ENCODE measurements around the gene KCNIP3.
A peak's percentile ranks its signal among the peaks of the same experiment; 100 is the strongest.

Gene KCNIP3

GRCh38 chr2:95296880-95297487, at the start of gene KCNIP3:
Gene KCNIP3, plus strand, starts transcription at chr2:95297347. Its CDS starts 92 bp downstream, at chr2:95297439.
- Mint-ChIP-seq H3K36me3 (ENCODE audit: low read depth) (no peaks in the 10 kb centered on the region), H3K4me3 (peak within 1 kb of the TSS; percentile 78 to 81 (median 79)), H3K27me3 (ENCODE audit: low read depth) (peaks cover 3% of the 10 kb centered on the region), H3K4me1 (peaks cover 35% of the 10 kb centered on the region), H3K27ac (peak within 1 kb of the TSS; percentile 63 to 76 (median 64)), H3K9me3 (peaks cover 5% of the 10 kb centered on the region)
- no peak for TF ChIP-seq CTCF (IDR thresholded peaks at IDR 0.05; ENCODE audit: unreplicated experiment in 3 of 3)

- peaks cover 38% of the 10 kb centered on the region for H3K9me3 Mint-ChIP-seq
- H3K27ac Mint-ChIP-seq = no peak overlapping the region
- H3K27me3 Mint-ChIP-seq (ENCODE audit: low read depth) = no peaks in the 10 kb centered on the region
- H3K4me1 Mint-ChIP-seq = no peaks in the 10 kb centered on the region
- H3K36me3 Mint-ChIP-seq (ENCODE audit: low read depth) = peaks cover 9% of the 10 kb centered on the region
- TF ChIP-seq CTCF (IDR thresholded peaks at IDR 0.05; ENCODE audit: unreplicated experiment in 3 of 3) = no peak
- H3K4me3 Mint-ChIP-seq = no peak overlapping the region
Measured at GRCh38 chr2:95258271-95258670, 38.9 kb upstream of the KCNIP3 start.

GRCh38 chr2:95260028-95261023, 36.8 kb upstream of the KCNIP3 start:
- Mint-ChIP-seq H3K27ac (no peak overlapping the region), H3K9me3 (peaks cover 30% of the 10 kb centered on the region), H3K27me3 (ENCODE audit: low read depth) (peaks cover 3% of the 10 kb centered on the region), H3K36me3 (ENCODE audit: low read depth) (peaks cover 9% of the 10 kb centered on the region), H3K4me1 (peaks cover 5% of the 10 kb centered on the region), H3K4me3 (no peak overlapping the region)
- TF ChIP-seq CTCF (IDR thresholded peaks at IDR 0.05; ENCODE audit: unreplicated experiment in 3 of 3) = no peak

- Mint-ChIP-seq H3K36me3 (ENCODE audit: low read depth) (peaks cover 8% of the 10 kb centered on the region), H3K4me3 (no peak overlapping the region), H3K27ac (no peak overlapping the region), H3K9me3 (peaks cover 24% of the 10 kb centered on the region), H3K27me3 (ENCODE audit: low read depth) (peaks cover 6% of the 10 kb centered on the region), H3K4me1 (peaks cover 5% of the 10 kb centered on the region)
- no peak for TF ChIP-seq CTCF (IDR thresholded peaks at IDR 0.05; ENCODE audit: unreplicated experiment in 3 of 3)
Measured at GRCh38 chr2:95261602-95262001, 35.5 kb upstream of the KCNIP3 start.

- H3K36me3 Mint-ChIP-seq (ENCODE audit: low read depth) = peaks cover 5% of the 10 kb centered on the region
- H3K4me1 Mint-ChIP-seq = peaks cover 5% of the 10 kb centered on the region
- peaks cover 6% of the 10 kb centered on the region for H3K27me3 Mint-ChIP-seq (ENCODE audit: low read depth)
- no peak overlapping the region for H3K27ac Mint-ChIP-seq
- TF ChIP-seq CTCF (IDR thresholded peaks at IDR 0.05; ENCODE audit: unreplicated experiment in 3 of 3) = no peak
- no peak overlapping the region for H3K4me3 Mint-ChIP-seq
- peaks cover 14% of the 10 kb centered on the region for H3K9me3 Mint-ChIP-seq
Measured at GRCh38 chr2:95262896-95263542, 34.1 kb upstream of the KCNIP3 start.

All from nephron (organoid).